ENCODE results near the gene SHB.

Gene SHB

DNA sequence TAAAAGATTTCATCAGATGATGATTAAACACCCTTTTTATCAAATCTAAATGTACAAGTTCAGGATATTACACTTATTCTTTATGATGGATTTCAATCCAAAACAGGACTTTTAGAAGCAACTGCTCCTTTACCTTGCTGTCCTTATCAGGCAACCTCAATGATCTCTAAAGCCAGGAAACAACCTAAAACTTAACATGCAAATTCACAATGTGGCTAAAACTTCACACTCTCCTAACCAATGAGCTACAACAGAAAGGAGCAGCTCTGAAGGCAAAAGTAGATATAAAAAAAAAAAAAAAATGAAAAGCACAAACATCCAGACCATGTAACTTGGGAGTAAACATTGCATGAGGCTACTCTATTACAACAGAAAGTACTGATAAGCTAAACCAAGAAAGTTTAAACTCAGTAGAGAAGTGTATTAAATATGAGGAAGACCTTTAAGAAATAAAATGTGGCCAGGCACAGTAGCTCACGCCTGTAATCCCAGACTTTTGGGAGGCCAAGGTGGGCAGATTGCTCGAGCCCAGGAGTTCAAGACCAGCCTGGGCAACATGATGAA is 188.0 kb downstream of the SHB start:
- Histone ChIP-seq H4K20me1 (ENCODE audit: insufficient read depth, low read length) (no peaks in the 10 kb centered on the region), H3K79me2 (ENCODE audit: low read length) (no peaks in the 10 kb centered on the region), H3K4me2 (ENCODE audit: low read length) (no peak overlapping the region), H3K9ac (ENCODE audit: low read length) (no peak overlapping the region), H3K4me3 (ENCODE audit: low read length) (no peak overlapping the region), H2AFZ (ENCODE audit: low read depth, low read length) (no peak overlapping the region), H3K27ac (ENCODE audit: low read length) (no peak overlapping the region), H3K9me3 (ENCODE audit: insufficient read depth, low read length) (0 out of 2 replicates have a peak, but pooled peaks cover 3% of the 10 kb centered on the region), H3K36me3 (replicated peaks; ENCODE audit: low read depth, low read length) (peaks cover 22% of the 10 kb centered on the region), H3K4me1 (ENCODE audit: low read length) (no peaks in the 10 kb centered on the region), H3K27me3 (ENCODE audit: low read depth, low read length) (no peaks in the 10 kb centered on the region)
- no peak for TF ChIP-seq EZH2phosphoT487 (IDR thresholded peaks at IDR 0.05; ENCODE audit: low read depth)
- TF ChIP-seq, protein P1, sequence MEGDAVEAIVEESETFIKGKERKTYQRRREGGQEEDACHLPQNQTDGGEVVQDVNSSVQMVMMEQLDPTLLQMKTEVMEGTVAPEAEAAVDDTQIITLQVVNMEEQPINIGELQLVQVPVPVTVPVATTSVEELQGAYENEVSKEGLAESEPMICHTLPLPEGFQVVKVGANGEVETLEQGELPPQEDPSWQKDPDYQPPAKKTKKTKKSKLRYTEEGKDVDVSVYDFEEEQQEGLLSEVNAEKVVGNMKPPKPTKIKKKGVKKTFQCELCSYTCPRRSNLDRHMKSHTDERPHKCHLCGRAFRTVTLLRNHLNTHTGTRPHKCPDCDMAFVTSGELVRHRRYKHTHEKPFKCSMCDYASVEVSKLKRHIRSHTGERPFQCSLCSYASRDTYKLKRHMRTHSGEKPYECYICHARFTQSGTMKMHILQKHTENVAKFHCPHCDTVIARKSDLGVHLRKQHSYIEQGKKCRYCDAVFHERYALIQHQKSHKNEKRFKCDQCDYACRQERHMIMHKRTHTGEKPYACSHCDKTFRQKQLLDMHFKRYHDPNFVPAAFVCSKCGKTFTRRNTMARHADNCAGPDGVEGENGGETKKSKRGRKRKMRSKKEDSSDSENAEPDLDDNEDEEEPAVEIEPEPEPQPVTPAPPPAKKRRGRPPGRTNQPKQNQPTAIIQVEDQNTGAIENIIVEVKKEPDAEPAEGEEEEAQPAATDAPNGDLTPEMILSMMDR (IDR thresholded peaks at IDR 0.05; ENCODE audit: low read depth, low read length) = no peak

DNA sequence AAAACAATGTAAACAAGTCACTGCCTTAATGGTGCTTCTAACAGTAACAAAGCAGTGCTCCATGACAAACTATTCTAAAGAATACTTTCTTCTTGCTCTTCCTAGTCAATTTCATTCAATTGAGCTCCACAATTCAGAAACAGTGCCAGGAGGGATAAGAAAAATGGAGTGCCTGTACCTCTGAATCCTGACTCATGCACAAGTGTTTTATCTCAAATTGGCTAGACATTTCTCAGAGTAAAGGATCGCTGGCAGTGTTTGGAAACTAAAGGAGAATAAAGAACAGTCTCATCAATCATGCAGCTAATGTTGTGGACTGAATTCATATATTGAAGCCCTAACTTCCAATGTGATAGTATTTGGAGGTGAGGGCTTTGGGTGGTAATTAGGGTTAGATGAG is 192.7 kb downstream of the SHB start:
- H2AFZ ChIP-seq (ENCODE audit: low read depth, low read length) = no peak overlapping the region
- peaks cover 22% of the 10 kb centered on the region for H3K36me3 ChIP-seq (replicated peaks; ENCODE audit: low read depth, low read length)
- H4K20me1 ChIP-seq (ENCODE audit: insufficient read depth, low read length) = no peaks in the 10 kb centered on the region
- no peaks in the 10 kb centered on the region for H3K4me1 ChIP-seq (ENCODE audit: low read length)
- TF ChIP-seq EZH2phosphoT487 (IDR thresholded peaks at IDR 0.05; ENCODE audit: low read depth) = no peak
- TF ChIP-seq, protein P1 (IDR thresholded peaks at IDR 0.05; ENCODE audit: low read depth, low read length) = no peak
- no peak overlapping the region for H3K4me3 ChIP-seq (ENCODE audit: low read length)
- no peak overlapping the region for H3K9ac ChIP-seq (ENCODE audit: low read length)
- H3K4me2 ChIP-seq (ENCODE audit: low read length) = no peak overlapping the region
- H3K79me2 ChIP-seq (ENCODE audit: low read length) = no peaks in the 10 kb centered on the region
- H3K9me3 ChIP-seq (ENCODE audit: insufficient read depth, low read length) = 0 out of 2 replicates have a peak, but pooled peaks cover 3% of the 10 kb centered on the region
- no peaks in the 10 kb centered on the region for H3K27me3 ChIP-seq (ENCODE audit: low read depth, low read length)
- no peak overlapping the region for H3K27ac ChIP-seq (ENCODE audit: low read length)

DNA sequence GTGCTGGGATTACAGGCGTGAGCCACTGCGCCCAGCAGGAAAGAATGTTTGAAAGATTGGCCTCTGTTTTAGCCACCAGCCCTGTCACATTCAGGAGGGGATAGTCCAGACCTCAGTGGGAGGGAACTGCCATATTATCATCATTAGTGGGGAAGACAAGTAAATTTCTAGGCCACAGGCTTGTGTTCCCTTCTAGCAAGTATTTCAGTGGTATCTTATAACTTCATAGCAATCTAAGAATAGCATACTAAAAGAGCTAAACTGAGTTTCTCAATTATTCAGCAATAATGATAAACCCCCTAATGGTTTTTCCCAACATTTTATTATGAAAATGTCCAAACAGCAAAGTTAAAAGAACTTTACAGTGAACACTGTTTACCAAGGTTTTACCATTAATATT is 195.1 kb downstream of the SHB start:
- TF ChIP-seq EZH2phosphoT487 (IDR thresholded peaks at IDR 0.05; ENCODE audit: low read depth) = no peak
- TF ChIP-seq, protein P1 (IDR thresholded peaks at IDR 0.05; ENCODE audit: low read depth, low read length) = no peak
- Histone ChIP-seq H3K27ac (ENCODE audit: low read length) (no peak overlapping the region), H3K9ac (ENCODE audit: low read length) (no peak overlapping the region), H3K79me2 (ENCODE audit: low read length) (no peaks in the 10 kb centered on the region), H3K36me3 (replicated peaks; ENCODE audit: low read depth, low read length) (peaks cover 19% of the 10 kb centered on the region), H3K4me1 (ENCODE audit: low read length) (no peaks in the 10 kb centered on the region), H3K27me3 (ENCODE audit: low read depth, low read length) (no peaks in the 10 kb centered on the region), H2AFZ (ENCODE audit: low read depth, low read length) (no peak overlapping the region), H3K4me3 (ENCODE audit: low read length) (no peak overlapping the region), H3K4me2 (ENCODE audit: low read length) (no peak overlapping the region), H4K20me1 (ENCODE audit: insufficient read depth, low read length) (no peaks in the 10 kb centered on the region), H3K9me3 (ENCODE audit: insufficient read depth, low read length) (0 out of 2 replicates have a peak, but pooled peaks cover 3% of the 10 kb centered on the region)

DNA sequence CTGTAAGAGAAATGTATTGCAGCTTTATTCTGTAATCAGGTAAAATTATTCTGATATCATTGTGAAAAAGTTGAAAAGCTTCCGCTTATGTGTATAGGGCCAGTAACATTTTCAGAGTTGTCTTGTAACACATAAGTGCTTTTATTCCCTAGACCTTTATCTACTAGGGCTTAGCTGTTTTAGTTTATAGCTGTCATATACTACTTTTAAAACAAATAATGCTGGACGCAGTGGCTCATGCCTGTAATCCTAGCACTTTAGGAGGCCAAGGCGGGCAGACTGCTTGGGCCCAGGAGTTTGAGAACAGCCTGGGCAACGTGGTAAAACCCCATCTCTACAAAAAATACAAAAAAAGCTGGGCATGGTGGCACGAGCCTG is 198.2 kb downstream of the SHB start:
- H3K27me3 ChIP-seq (ENCODE audit: low read depth, low read length) = no peaks in the 10 kb centered on the region
- H3K4me3 ChIP-seq (ENCODE audit: low read length) = no peak overlapping the region
- H3K9ac ChIP-seq (ENCODE audit: low read length) = no peak overlapping the region
- no peaks in the 10 kb centered on the region for H3K79me2 ChIP-seq (ENCODE audit: low read length)
- H3K4me1 ChIP-seq (ENCODE audit: low read length) = no peaks in the 10 kb centered on the region
- H3K27ac ChIP-seq (ENCODE audit: low read length) = no peak overlapping the region
- H3K36me3 ChIP-seq (replicated peaks; ENCODE audit: low read depth, low read length) = peaks cover 3% of the 10 kb centered on the region
- H3K9me3 ChIP-seq (ENCODE audit: insufficient read depth, low read length) = no peaks in the 10 kb centered on the region
- H4K20me1 ChIP-seq (ENCODE audit: insufficient read depth, low read length) = no peaks in the 10 kb centered on the region
- no peak overlapping the region for H2AFZ ChIP-seq (ENCODE audit: low read depth, low read length)
- no peak for TF ChIP-seq EZH2phosphoT487 (IDR thresholded peaks at IDR 0.05; ENCODE audit: low read depth)
- TF ChIP-seq, protein P1 (IDR thresholded peaks at IDR 0.05; ENCODE audit: low read depth, low read length) = no peak
- H3K4me2 ChIP-seq (ENCODE audit: low read length) = no peak overlapping the region
